Measurements from ENCODE around the gene LONP2. TPM values are rescaled to one million over a fixed set of nuclear protein-coding genes. Genes with fewer than 3 reads are reported as not detected.

The LONP2 gene
- total RNA-seq, 1 experiment from 2014 or later: 41.5 TPM

- no peak overlapping the region for H3K9ac ChIP-seq (ENCODE audit: low read length)
- no peaks in the 10 kb centered on the region for H3K79me2 ChIP-seq (ENCODE audit: low read length)
- no peak for DNase-seq
- H3K27ac ChIP-seq (ENCODE audit: low read length): no peak overlapping the region
- no peaks in the 10 kb centered on the region for H3K9me2 ChIP-seq (replicated peaks; ENCODE audit: low read length)
- H2AFZ ChIP-seq (ENCODE audit: low read length): no peak overlapping the region
- CTCF ChIA-PET: no interaction called here
- no peaks in the 10 kb centered on the region for H3F3A ChIP-seq (ENCODE audit: low read length, unreplicated experiment)
- intact Hi-C loops (cut with micrococcal nuclease): no loop called here
- no peak for TF ChIP-seq EZH2phosphoT487 (IDR thresholded peaks at IDR 0.05; ENCODE audit: borderline replicate concordance, low read length)
- no peak for TF ChIP-seq EZH2 (IDR thresholded peaks at IDR 0.05; ENCODE audit: low read length, unreplicated experiment)
- no peak for TF ChIP-seq CTCF (conservative IDR thresholded peaks at IDR 0.05; ENCODE audit: low read depth, low read length)
- H4K20me1 ChIP-seq (ENCODE audit: low read length): no peaks in the 10 kb centered on the region
- no peak overlapping the region for H3K4me3 ChIP-seq (ENCODE audit: low read length)
- no peaks in the 10 kb centered on the region for H3K27me3 ChIP-seq (ENCODE audit: low read length)
- POLR2A ChIA-PET (ENCODE audit: unreplicated experiment): no interaction called here
- H3K9me3 ChIP-seq (ENCODE audit: low read length): no peaks in the 10 kb centered on the region
- no peak for ATAC-seq
- no TSS peak for BruUV-seq (replicated peaks)
- H3K36me3 ChIP-seq (ENCODE audit: low read depth, low read length): no peaks in the 10 kb centered on the region
- no peak overlapping the region for H3K4me2 ChIP-seq (ENCODE audit: low read length)
- no peaks in the 10 kb centered on the region for H3K4me1 ChIP-seq (ENCODE audit: insufficient read depth, low read length)
These were observed 32.1 kb upstream of the LONP2 start for GRCh38 chr16:48212033-48212432.

DNA sequence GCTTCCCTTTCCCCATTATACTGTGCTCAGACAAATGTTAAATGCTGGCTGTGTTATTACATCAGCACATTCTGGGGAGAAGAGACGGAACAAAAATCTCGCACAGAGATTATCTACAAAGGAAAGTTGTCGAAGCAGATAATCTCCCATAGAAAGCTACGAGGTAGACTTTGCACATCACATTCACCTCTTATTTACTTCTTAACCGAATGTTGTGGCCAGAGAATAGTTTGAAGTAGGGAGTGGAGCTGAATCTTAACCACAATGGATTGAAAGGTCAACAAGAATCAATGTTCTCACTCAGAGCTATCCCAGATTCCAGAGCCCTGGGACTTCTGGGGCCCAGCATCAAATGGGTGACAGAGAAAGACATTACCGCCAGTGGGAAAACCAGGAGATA is 28.4 kb upstream of the LONP2 start:
- Histone ChIP-seq H2AFZ (ENCODE audit: low read length) (no peak overlapping the region), H3K9me3 (ENCODE audit: low read length) (no peaks in the 10 kb centered on the region), H3K36me3 (ENCODE audit: low read depth, low read length) (no peaks in the 10 kb centered on the region), H4K20me1 (ENCODE audit: low read length) (no peaks in the 10 kb centered on the region), H3K79me2 (ENCODE audit: low read length) (no peaks in the 10 kb centered on the region), H3K4me2 (ENCODE audit: low read length) (no peak overlapping the region), H3K4me3 (ENCODE audit: low read length) (no peak overlapping the region), H3F3A (ENCODE audit: low read length, unreplicated experiment) (no peaks in the 10 kb centered on the region), H3K9me2 (replicated peaks; ENCODE audit: low read length) (no peaks in the 10 kb centered on the region), H3K27ac (ENCODE audit: low read length) (no peak overlapping the region), H3K27me3 (ENCODE audit: low read length) (no peaks in the 10 kb centered on the region), H3K4me1 (ENCODE audit: insufficient read depth, low read length) (no peaks in the 10 kb centered on the region), H3K9ac (ENCODE audit: low read length) (no peak overlapping the region)
- ATAC-seq (no peak), DNase-seq (no peak)
- intact Hi-C loops (cut with micrococcal nuclease): no loop called here
- no TSS peak for BruUV-seq (replicated peaks)
- ChIA-PET CTCF (no interaction called here), POLR2A (ENCODE audit: unreplicated experiment) (no interaction called here)
- TF ChIP-seq EZH2phosphoT487 (IDR thresholded peaks at IDR 0.05; ENCODE audit: borderline replicate concordance, low read length) (no peak), EZH2 (IDR thresholded peaks at IDR 0.05; ENCODE audit: low read length, unreplicated experiment) (no peak), CTCF (conservative IDR thresholded peaks at IDR 0.05; ENCODE audit: low read depth, low read length) (no peak)

DNA sequence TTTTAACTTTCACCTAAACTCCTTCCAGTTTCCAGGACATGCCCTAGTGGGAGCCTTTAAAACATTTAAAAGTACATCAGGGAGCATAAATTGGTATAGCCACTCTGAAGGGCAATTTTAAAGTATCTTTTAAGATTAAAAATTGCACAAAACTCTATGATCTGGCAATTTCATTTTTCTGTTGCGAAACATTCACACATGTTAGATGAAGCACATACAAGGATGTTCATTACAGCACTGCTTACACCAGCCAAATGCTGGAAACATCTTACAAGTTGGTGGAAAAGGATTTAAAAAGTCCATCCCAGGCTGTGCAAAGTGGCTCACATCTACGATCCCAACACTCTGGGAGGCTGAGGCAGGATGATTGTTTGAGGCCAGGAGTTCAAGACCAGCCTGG is 26.4 kb upstream of the LONP2 start:
- Histone ChIP-seq H3K9me3 (ENCODE audit: low read length) (no peaks in the 10 kb centered on the region), H3K9ac (ENCODE audit: low read length) (no peak overlapping the region), H3K79me2 (ENCODE audit: low read length) (no peaks in the 10 kb centered on the region), H3K4me3 (ENCODE audit: low read length) (no peak overlapping the region), H3K36me3 (ENCODE audit: low read depth, low read length) (no peaks in the 10 kb centered on the region), H3F3A (ENCODE audit: low read length, unreplicated experiment) (no peaks in the 10 kb centered on the region), H3K9me2 (replicated peaks; ENCODE audit: low read length) (no peaks in the 10 kb centered on the region), H3K4me1 (ENCODE audit: insufficient read depth, low read length) (no peaks in the 10 kb centered on the region), H3K4me2 (ENCODE audit: low read length) (no peak overlapping the region), H3K27ac (ENCODE audit: low read length) (no peak overlapping the region), H3K27me3 (ENCODE audit: low read length) (no peaks in the 10 kb centered on the region), H4K20me1 (ENCODE audit: low read length) (no peaks in the 10 kb centered on the region), H2AFZ (ENCODE audit: low read length) (no peak overlapping the region)
- ChIA-PET CTCF (no interaction called here), POLR2A (ENCODE audit: unreplicated experiment) (no interaction called here)
- no TSS peak for BruUV-seq (replicated peaks)
- ATAC-seq (no peak), DNase-seq (no peak)
- intact Hi-C loops (cut with micrococcal nuclease): no loop called here
- TF ChIP-seq CTCF (conservative IDR thresholded peaks at IDR 0.05; ENCODE audit: low read depth, low read length) (no peak), EZH2 (IDR thresholded peaks at IDR 0.05; ENCODE audit: low read length, unreplicated experiment) (no peak), EZH2phosphoT487 (IDR thresholded peaks at IDR 0.05; ENCODE audit: borderline replicate concordance, low read length) (no peak)
